Measurements from ENCODE around the gene NR2F1-AS1. TPM values are rescaled to one million over a fixed set of nuclear protein-coding genes. Genes with fewer than 3 reads are reported as not detected.

The NR2F1-AS1 gene
- polyA plus RNA-seq, 1 donor (not counting 4 experiments of a cell fraction or from before 2014, with no cell fraction given): 0.25 TPM

DNA sequence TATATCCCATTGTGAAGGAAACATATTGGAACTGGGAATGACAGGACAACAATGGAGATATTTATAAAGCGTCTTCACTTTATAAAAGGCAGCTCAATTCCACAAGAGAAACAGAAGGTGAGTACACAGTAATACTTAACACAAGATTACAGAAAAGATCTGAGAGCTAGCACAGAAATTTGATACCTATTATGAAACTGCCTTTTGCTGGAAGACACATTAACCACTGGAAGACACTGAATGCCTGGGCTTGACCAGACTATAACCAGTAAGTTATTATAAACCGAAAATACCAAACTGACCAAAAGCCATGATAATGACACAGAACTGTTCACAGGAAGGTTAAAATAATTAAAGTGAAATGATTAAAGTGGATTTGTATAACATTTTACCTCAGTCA is 195.4 kb downstream of the NR2F1-AS1 start:
- FAIRE-seq: no peak
- Histone ChIP-seq H4K20me1 (ENCODE audit: control insufficient read depth, extremely low read depth, insufficient read depth, low read length) (no peaks in the 10 kb centered on the region), H3K9me1 (ENCODE audit: control insufficient read depth, extremely low read depth, insufficient read depth, low read length) (no peaks in the 10 kb centered on the region), H3K9me3 (ENCODE audit: control insufficient read depth, low read depth, low read length) (no peaks in the 10 kb centered on the region), H3K27ac (ENCODE audit: control insufficient read depth, insufficient read depth, low read length) (no peak overlapping the region), H3K4me2 (ENCODE audit: control insufficient read depth, extremely low read depth, insufficient read depth, low read depth, low read length) (no peak overlapping the region), H3K4me3 (ENCODE audit: control insufficient read depth in 2 of 3, extremely low read depth in 1 of 3, insufficient read depth in 2 of 3, low read depth in 1 of 3, low read length in 3 of 3) (no peak overlapping the region), H3K36me3 (ENCODE audit: control insufficient read depth in 2 of 2, extremely low read depth in 1 of 2, insufficient read depth in 2 of 2, low read length in 2 of 2) (no peaks in the 10 kb centered on the region), H2AFZ (ENCODE audit: control insufficient read depth, low read length) (no peak overlapping the region), H3K79me2 (ENCODE audit: control insufficient read depth, insufficient read depth, low read length) (no peaks in the 10 kb centered on the region), H3K9ac (ENCODE audit: control insufficient read depth, extremely low read depth, insufficient read depth, low read length) (no peak overlapping the region), H3K4me1 (ENCODE audit: control insufficient read depth, extremely low read depth, insufficient read depth, low read length) (no peaks in the 10 kb centered on the region), H3K27me3 (ENCODE audit: control insufficient read depth, extremely low read depth, insufficient read depth, low read length) (no peaks in the 10 kb centered on the region)
- DNase-seq (ENCODE audit: low read depth, low spot score): no peak
- dilution Hi-C loops (cut with MboI; ENCODE audit: extremely low pct_ligation_motif_present, low sequenced_read_pairs): no loop called here
- TF ChIP-seq, protein P1, sequence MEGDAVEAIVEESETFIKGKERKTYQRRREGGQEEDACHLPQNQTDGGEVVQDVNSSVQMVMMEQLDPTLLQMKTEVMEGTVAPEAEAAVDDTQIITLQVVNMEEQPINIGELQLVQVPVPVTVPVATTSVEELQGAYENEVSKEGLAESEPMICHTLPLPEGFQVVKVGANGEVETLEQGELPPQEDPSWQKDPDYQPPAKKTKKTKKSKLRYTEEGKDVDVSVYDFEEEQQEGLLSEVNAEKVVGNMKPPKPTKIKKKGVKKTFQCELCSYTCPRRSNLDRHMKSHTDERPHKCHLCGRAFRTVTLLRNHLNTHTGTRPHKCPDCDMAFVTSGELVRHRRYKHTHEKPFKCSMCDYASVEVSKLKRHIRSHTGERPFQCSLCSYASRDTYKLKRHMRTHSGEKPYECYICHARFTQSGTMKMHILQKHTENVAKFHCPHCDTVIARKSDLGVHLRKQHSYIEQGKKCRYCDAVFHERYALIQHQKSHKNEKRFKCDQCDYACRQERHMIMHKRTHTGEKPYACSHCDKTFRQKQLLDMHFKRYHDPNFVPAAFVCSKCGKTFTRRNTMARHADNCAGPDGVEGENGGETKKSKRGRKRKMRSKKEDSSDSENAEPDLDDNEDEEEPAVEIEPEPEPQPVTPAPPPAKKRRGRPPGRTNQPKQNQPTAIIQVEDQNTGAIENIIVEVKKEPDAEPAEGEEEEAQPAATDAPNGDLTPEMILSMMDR (optimal IDR thresholded peaks at IDR 0.05 in 1 of 3, IDR thresholded peaks at IDR 0.05 in 1 of 3, conservative IDR thresholded peaks at IDR 0.05 in 1 of 3; ENCODE audit: extremely low read depth in 1 of 3, insufficient read depth in 2 of 3, low read length in 3 of 3): no peak
- TF ChIP-seq EZH2 (IDR thresholded peaks at IDR 0.05; ENCODE audit: low read length): no peak

- TF ChIP-seq EZH2 (IDR thresholded peaks at IDR 0.05; ENCODE audit: low read length): no peak
- TF ChIP-seq, protein P1 (optimal IDR thresholded peaks at IDR 0.05 in 1 of 3, IDR thresholded peaks at IDR 0.05 in 1 of 3, conservative IDR thresholded peaks at IDR 0.05 in 1 of 3; ENCODE audit: extremely low read depth in 1 of 3, insufficient read depth in 2 of 3, low read length in 3 of 3): no peak
- Histone ChIP-seq H3K36me3 (ENCODE audit: control insufficient read depth in 2 of 2, extremely low read depth in 1 of 2, insufficient read depth in 2 of 2, low read length in 2 of 2) (no peaks in the 10 kb centered on the region), H4K20me1 (ENCODE audit: control insufficient read depth, extremely low read depth, insufficient read depth, low read length) (no peaks in the 10 kb centered on the region), H3K79me2 (ENCODE audit: control insufficient read depth, insufficient read depth, low read length) (no peaks in the 10 kb centered on the region), H3K4me1 (ENCODE audit: control insufficient read depth, extremely low read depth, insufficient read depth, low read length) (no peaks in the 10 kb centered on the region), H2AFZ (ENCODE audit: control insufficient read depth, low read length) (no peak overlapping the region), H3K27me3 (ENCODE audit: control insufficient read depth, extremely low read depth, insufficient read depth, low read length) (no peaks in the 10 kb centered on the region), H3K9ac (ENCODE audit: control insufficient read depth, extremely low read depth, insufficient read depth, low read length) (no peak overlapping the region), H3K9me3 (ENCODE audit: control insufficient read depth, low read depth, low read length) (no peaks in the 10 kb centered on the region), H3K27ac (ENCODE audit: control insufficient read depth, insufficient read depth, low read length) (no peak overlapping the region), H3K9me1 (ENCODE audit: control insufficient read depth, extremely low read depth, insufficient read depth, low read length) (no peaks in the 10 kb centered on the region), H3K4me3 (ENCODE audit: control insufficient read depth in 2 of 3, extremely low read depth in 1 of 3, insufficient read depth in 2 of 3, low read depth in 1 of 3, low read length in 3 of 3) (no peak overlapping the region), H3K4me2 (ENCODE audit: control insufficient read depth, extremely low read depth, insufficient read depth, low read depth, low read length) (no peak overlapping the region)
- DNase-seq (ENCODE audit: low read depth, low spot score) (no peak), FAIRE-seq (no peak)
- dilution Hi-C loops (cut with MboI; ENCODE audit: extremely low pct_ligation_motif_present, low sequenced_read_pairs): no loop called here
Observed at GRCh38 chr5:93384995-93385394, 196.0 kb downstream of the NR2F1-AS1 start.

All from keratinocyte (primary cell).